IMR-90 (cell line): ENCODE measurements around the gene TGFBR1. TPM values are rescaled to one million over a fixed set of nuclear protein-coding genes. Genes with fewer than 3 reads are reported as not detected.

Experiments used
- ATAC-seq: fragments of 200-7000 bp; cut with Tn5 transposase; 2 replicates; pipeline ENCODE4 v1.9.1; 2020; ENCODE audit warnings: low read depth, mild to moderate bottlenecking, moderate library complexity
- BruUV-seq: library from RNA; stranded (reverse); fragments of 400-500 nt; replicated peaks from 2 replicates; lab custom pipeline; 2021; lab: Mats Ljungman, UMichigan
- CTCF ChIA-PET: fragments of 300-600 bp; formaldehyde crosslinking; extraction: SDS; loops from one replicate; lab custom pipeline; 2021; ENCODE audit warnings: antibody characterized with exemption; lab: Yijun Ruan, JAX
- POLR2A ChIA-PET: fragments of 300-600 bp; sonication (Branson Sonifier 250); formaldehyde crosslinking; loops from one replicate; lab custom pipeline; 2022; ENCODE audit warnings: antibody characterized with exemption; ENCODE audit not compliant: unreplicated experiment; lab: Charles Lee
- DNase-seq: peaks from one replicate; pipeline ENCODE4 v3.0.0; 2013
- H2AFZ ChIP-seq: replicated peaks from 2 replicates; pipeline ENCODE3; 2013; ENCODE audit warnings: low read length, mild to moderate bottlenecking; ENCODE audit not compliant: poor library complexity
- H2AK5ac ChIP-seq: 2 replicates; pipeline ENCODE4 v1.6.1; 2013; ENCODE audit warnings: low read depth, low read length, inconsistent platforms
- H2AK9ac ChIP-seq: replicated peaks from 2 replicates; pipeline ENCODE3; 2013; ENCODE audit warnings: mild to moderate bottlenecking, low read depth, low read length, moderate library complexity; ENCODE audit not compliant: poor library complexity
- H2BK120ac ChIP-seq: 2 replicates; pipeline ENCODE4 v1.6.1; 2013; ENCODE audit warnings: low read depth, low read length, inconsistent platforms
- H2BK15ac ChIP-seq: 3 replicates; pipeline ENCODE4 v1.6.1; 2013; ENCODE audit warnings: low read depth, low read length, inconsistent platforms
- H2BK20ac ChIP-seq: 2 replicates; pipeline ENCODE4 v1.6.1; 2013; ENCODE audit warnings: low read depth, mild to moderate bottlenecking, inconsistent platforms, low read length, moderate library complexity
- H2BK5ac ChIP-seq: 2 replicates; pipeline ENCODE4 v1.6.1; 2013; ENCODE audit warnings: mild to moderate bottlenecking, low read depth, low read length, inconsistent platforms; ENCODE audit not compliant: poor library complexity, severe bottlenecking
- H3K14ac ChIP-seq: replicated peaks from 2 replicates; pipeline ENCODE4 v1.6.1; 2013; ENCODE audit warnings: low read depth, low read length, inconsistent platforms
- H3K18ac ChIP-seq: 2 replicates; pipeline ENCODE4 v1.6.1; 2013; ENCODE audit warnings: low read depth, low read length, control low read depth
- H3K23ac ChIP-seq: 2 replicates; pipeline ENCODE4 v1.6.1; 2013; ENCODE audit warnings: low read depth, low read length, inconsistent platforms
- H3K27ac ChIP-seq: 2 replicates; pipeline ENCODE4 v1.5.1; 2013; ENCODE audit warnings: mild to moderate bottlenecking, control low read depth, low read length; ENCODE audit not compliant: insufficient read depth
- H3K27me3 ChIP-seq: 2 replicates; pipeline ENCODE4 v1.6.1; 2013; ENCODE audit warnings: low read length; ENCODE audit not compliant: control insufficient read depth, insufficient read depth
- H3K36me3 ChIP-seq: 2 replicates; pipeline ENCODE4 v1.6.1; 2013; ENCODE audit warnings: low read length, mixed read lengths; ENCODE audit not compliant: control insufficient read depth, insufficient read depth
- H3K4ac ChIP-seq: 2 replicates; pipeline ENCODE4 v1.6.1; 2013; ENCODE audit warnings: low read depth, low read length, inconsistent platforms
- H3K4me1 ChIP-seq: 2 replicates; pipeline ENCODE4 v1.6.1; 2013; ENCODE audit warnings: low read length, mixed read lengths; ENCODE audit not compliant: control insufficient read depth, insufficient read depth
- H3K4me2 ChIP-seq: 2 replicates; pipeline ENCODE4 v1.6.1; 2013; ENCODE audit warnings: low read depth, mild to moderate bottlenecking, control low read depth, low read length, moderate library complexity
- H3K4me3 ChIP-seq: 2 replicates; pipeline ENCODE4 v1.5.1; 2013; ENCODE audit warnings: low read depth, mild to moderate bottlenecking, control low read depth, low read length, moderate library complexity; ENCODE audit not compliant: insufficient read depth
- H3K56ac ChIP-seq: 2 replicates; pipeline ENCODE4 v1.6.1; 2013; ENCODE audit warnings: low read length, inconsistent platforms; ENCODE audit not compliant: insufficient read depth; ENCODE audit errors: extremely low read depth
- H3K79me1 ChIP-seq, 2 experiments: 2 replicates each; pipeline ENCODE4 v1.6.1; 2013; ENCODE audit warnings: low read length in 2 of 2, inconsistent platforms in 1 of 2, low read depth in 1 of 2
- H3K9ac ChIP-seq: 2 replicates; pipeline ENCODE4 v1.6.1; 2013; ENCODE audit warnings: low read depth, low read length, control low read depth
- H3K9me1 ChIP-seq: 2 replicates; pipeline ENCODE4 v1.6.1; 2013; ENCODE audit warnings: low read length, inconsistent platforms; ENCODE audit not compliant: insufficient read depth
- H3K9me3 ChIP-seq: 2 replicates; pipeline ENCODE4 v1.6.1; 2013; ENCODE audit warnings: low read length; ENCODE audit not compliant: control insufficient read depth, insufficient read depth
- H4K20me1 ChIP-seq: 2 replicates; pipeline ENCODE4 v1.6.1; 2013; ENCODE audit warnings: low read length, inconsistent platforms; ENCODE audit not compliant: insufficient read depth
- H4K5ac ChIP-seq: 2 replicates; pipeline ENCODE4 v1.6.1; 2013; ENCODE audit warnings: mild to moderate bottlenecking, low read depth, low read length, control low read depth
- H4K8ac ChIP-seq, 2 experiments: 2 replicates each; pipeline ENCODE4 v1.6.1; 2013; ENCODE audit warnings: low read depth in 2 of 2, low read length in 2 of 2, control low read depth in 1 of 2, inconsistent platforms in 1 of 2
- H4K91ac ChIP-seq: 2 replicates; pipeline ENCODE4 v1.6.1; 2013; ENCODE audit warnings: low read depth, low read length, inconsistent platforms; ENCODE audit not compliant: insufficient read depth
- BHLHE40 ChIP-seq: fragments of 150-350 bp; IDR thresholded peaks from 2 replicates; pipeline ENCODE4 v1.6.1; 2016; ENCODE audit warnings: mild to moderate bottlenecking, low read depth, low read length
- CEBPB ChIP-seq: IDR thresholded peaks from 2 replicates; pipeline ENCODE4 v1.6.1; 2012; ENCODE audit warnings: low read depth, low read length, improper control_type of control experiment
- CHD1 ChIP-seq: IDR thresholded peaks from 2 replicates; pipeline ENCODE4 v1.6.1; 2012; ENCODE audit warnings: low read depth, low read length, improper control_type of control experiment
- FOS ChIP-seq: fragments of 150-350 bp; IDR thresholded peaks from 2 replicates; pipeline ENCODE4 v1.6.1; 2016; ENCODE audit warnings: low read depth, low read length
- MAFK ChIP-seq: IDR thresholded peaks from 2 replicates; pipeline ENCODE4 v1.6.1; 2012; ENCODE audit warnings: low read depth, low read length, improper control_type of control experiment
- MAZ ChIP-seq: IDR thresholded peaks from 2 replicates; pipeline ENCODE4 v1.6.1; 2012; ENCODE audit warnings: low read depth, mild to moderate bottlenecking, low read length, improper control_type of control experiment, moderate library complexity, borderline replicate concordance
- MXI1 ChIP-seq: IDR thresholded peaks from 2 replicates; pipeline ENCODE4 v1.6.1; 2012; ENCODE audit warnings: low read depth, mild to moderate bottlenecking, low read length, moderate library complexity, borderline replicate concordance
- NFE2L2 ChIP-seq: fragments of 150-350 bp; IDR thresholded peaks from 2 replicates; pipeline ENCODE4 v1.6.1; 2016; ENCODE audit warnings: low read depth, mild to moderate bottlenecking, low read length
- POLR2A ChIP-seq: IDR thresholded peaks from 2 replicates; pipeline ENCODE4 v1.6.1; 2012; ENCODE audit warnings: mild to moderate bottlenecking, low read depth, low read length
- RAD21 ChIP-seq: IDR thresholded peaks from 2 replicates; pipeline ENCODE4 v1.6.1; 2012; ENCODE audit warnings: low read length, improper control_type of control experiment
- RCOR1 ChIP-seq: IDR thresholded peaks from 2 replicates; pipeline ENCODE4 v1.6.1; 2012; ENCODE audit warnings: mild to moderate bottlenecking, low read length, improper control_type of control experiment; ENCODE audit not compliant: insufficient replicate concordance
- RFX5 ChIP-seq: IDR thresholded peaks from 2 replicates; pipeline ENCODE4 v1.8.0; 2012; ENCODE audit warnings: low read depth, mild to moderate bottlenecking, low read length, moderate library complexity
- SMC3 ChIP-seq: fragments of 150-350 bp; IDR thresholded peaks from 2 replicates; pipeline ENCODE4 v1.6.1; 2016; ENCODE audit warnings: low read depth, mild to moderate bottlenecking, antibody characterized with exemption, low read length, moderate library complexity
- WGBS, 2 experiments: methylation state at CpG; one replicate each; pipeline versions ENCODE4 v1.1.5 to v1.1.7; 2013; ENCODE audit warnings: missing lambda C conversion rate in 2 of 2; ENCODE audit not compliant: insufficient read length in 1 of 2; ENCODE audit errors: extremely low coverage in 2 of 2; 5-methylcytosine and 5-hydroxymethylcytosine counted together
- dilution Hi-C: fragments of 300-500 bp; cut with HindIII; formaldehyde crosslinking; loops from one replicate; pipeline ENCODE4 v1.14.3; 2018; ENCODE audit warnings: low sequenced_read_pairs; ENCODE audit not compliant: unreplicated experiment
- in situ Hi-C: fragments of 300-500 bp; cut with MboI; formaldehyde crosslinking; loops from 3 replicates; pipeline ENCODE4 v1.14.3; 2019; ENCODE audit warnings: low sequenced_read_pairs, inconsistent platforms, mixed read lengths
- intact Hi-C: fragments of 100-400 bp; cut with micrococcal nuclease; formaldehyde crosslinking; loops from 2 replicates; pipeline ENCODE4 v1.10.0; 2022
- polyA plus RNA-seq, 3 experiments: library from polyadenylated mRNA; depleted of rRNA; stranded (reverse); fragments of >200 nt; gene quantifications; 2 replicates each; pipeline ENCODE4 v1.2.3, GENCODE V29; 2012; ENCODE audit warnings: low replicate concordance in 1 of 3
- total RNA-seq: library from RNA; depleted of rRNA; stranded (reverse); fragments of >200 nt; gene quantifications from 2 replicates; pipeline ENCODE4 v1.2.3, GENCODE V29; 2012
- TF ChIP-seq, protein P1 (sequence below): fragments of 150-350 bp; IDR thresholded peaks from 2 replicates; pipeline ENCODE4 v1.6.1; 2016; ENCODE audit warnings: low read depth, mild to moderate bottlenecking, low read length, moderate library complexity, borderline replicate concordance
- TF ChIP-seq, protein P2 (sequence below): conservative IDR thresholded peaks from 2 replicates; pipeline ENCODE4 v1.5.1; 2012; ENCODE audit warnings: mild to moderate bottlenecking, low read depth, low read length, improper control_type of control experiment
- TF ChIP-seq, protein P3 (sequence below): fragments of 150-350 bp; IDR thresholded peaks from 2 replicates; pipeline ENCODE4 v1.6.1; 2017; ENCODE audit warnings: mild to moderate bottlenecking, antibody characterized with exemption, low read length, low read depth

The TGFBR1 gene
- total and polyA plus RNA-seq, 2 of the 4 experiments (the other 2 are of a cell fraction) = 15.1 to 75.3 TPM

DNA sequence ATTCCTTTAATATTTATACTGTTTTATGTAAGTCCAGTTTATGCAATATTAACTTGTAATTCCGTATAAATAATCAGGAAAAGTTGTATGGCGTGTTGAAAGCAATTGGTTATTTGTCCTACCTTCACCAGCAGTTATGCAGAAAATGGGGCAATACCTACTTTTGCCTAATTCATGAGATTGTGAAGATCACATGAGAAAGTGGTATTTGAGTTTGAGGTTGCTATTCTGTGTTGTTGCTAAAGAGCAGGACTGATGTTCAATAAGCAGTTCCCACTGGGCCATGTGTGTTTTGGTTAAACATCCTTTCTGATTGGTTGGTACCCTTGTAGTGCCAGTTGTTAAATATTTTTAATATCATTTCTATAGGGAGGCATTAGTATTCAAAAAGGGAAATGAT, 3.2 kb downstream of the TGFBR1 start:
- no peak overlapping the region for H2BK20ac ChIP-seq
- H3K27ac ChIP-seq = no peak overlapping the region
- H3K9me3 ChIP-seq = no peaks in the 10 kb centered on the region
- H3K9me1 ChIP-seq = peaks cover 8% of the 10 kb centered on the region
- TF ChIP-seq RCOR1 (no peak), CEBPB (no peak), POLR2A (no peak), BHLHE40 (no peak), FOS (no peak), RAD21 (no peak), MXI1 (no peak), CHD1 (no peak), SMC3 (no peak), MAZ (no peak), NFE2L2 (no peak), MAFK (no peak), RFX5 (no peak)
- TF ChIP-seq, protein P1, sequence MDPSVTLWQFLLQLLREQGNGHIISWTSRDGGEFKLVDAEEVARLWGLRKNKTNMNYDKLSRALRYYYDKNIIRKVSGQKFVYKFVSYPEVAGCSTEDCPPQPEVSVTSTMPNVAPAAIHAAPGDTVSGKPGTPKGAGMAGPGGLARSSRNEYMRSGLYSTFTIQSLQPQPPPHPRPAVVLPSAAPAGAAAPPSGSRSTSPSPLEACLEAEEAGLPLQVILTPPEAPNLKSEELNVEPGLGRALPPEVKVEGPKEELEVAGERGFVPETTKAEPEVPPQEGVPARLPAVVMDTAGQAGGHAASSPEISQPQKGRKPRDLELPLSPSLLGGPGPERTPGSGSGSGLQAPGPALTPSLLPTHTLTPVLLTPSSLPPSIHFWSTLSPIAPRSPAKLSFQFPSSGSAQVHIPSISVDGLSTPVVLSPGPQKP = no peak
- TF ChIP-seq, protein P2, sequence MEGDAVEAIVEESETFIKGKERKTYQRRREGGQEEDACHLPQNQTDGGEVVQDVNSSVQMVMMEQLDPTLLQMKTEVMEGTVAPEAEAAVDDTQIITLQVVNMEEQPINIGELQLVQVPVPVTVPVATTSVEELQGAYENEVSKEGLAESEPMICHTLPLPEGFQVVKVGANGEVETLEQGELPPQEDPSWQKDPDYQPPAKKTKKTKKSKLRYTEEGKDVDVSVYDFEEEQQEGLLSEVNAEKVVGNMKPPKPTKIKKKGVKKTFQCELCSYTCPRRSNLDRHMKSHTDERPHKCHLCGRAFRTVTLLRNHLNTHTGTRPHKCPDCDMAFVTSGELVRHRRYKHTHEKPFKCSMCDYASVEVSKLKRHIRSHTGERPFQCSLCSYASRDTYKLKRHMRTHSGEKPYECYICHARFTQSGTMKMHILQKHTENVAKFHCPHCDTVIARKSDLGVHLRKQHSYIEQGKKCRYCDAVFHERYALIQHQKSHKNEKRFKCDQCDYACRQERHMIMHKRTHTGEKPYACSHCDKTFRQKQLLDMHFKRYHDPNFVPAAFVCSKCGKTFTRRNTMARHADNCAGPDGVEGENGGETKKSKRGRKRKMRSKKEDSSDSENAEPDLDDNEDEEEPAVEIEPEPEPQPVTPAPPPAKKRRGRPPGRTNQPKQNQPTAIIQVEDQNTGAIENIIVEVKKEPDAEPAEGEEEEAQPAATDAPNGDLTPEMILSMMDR = no peak
- TF ChIP-seq, protein P3, sequence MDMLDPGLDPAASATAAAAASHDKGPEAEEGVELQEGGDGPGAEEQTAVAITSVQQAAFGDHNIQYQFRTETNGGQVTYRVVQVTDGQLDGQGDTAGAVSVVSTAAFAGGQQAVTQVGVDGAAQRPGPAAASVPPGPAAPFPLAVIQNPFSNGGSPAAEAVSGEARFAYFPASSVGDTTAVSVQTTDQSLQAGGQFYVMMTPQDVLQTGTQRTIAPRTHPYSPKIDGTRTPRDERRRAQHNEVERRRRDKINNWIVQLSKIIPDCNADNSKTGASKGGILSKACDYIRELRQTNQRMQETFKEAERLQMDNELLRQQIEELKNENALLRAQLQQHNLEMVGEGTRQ = no peak
- no peak overlapping the region for H2AK5ac ChIP-seq
- H4K91ac ChIP-seq = no peak overlapping the region
- dilution Hi-C loops = no loop called here
- H3K27me3 ChIP-seq = no peaks in the 10 kb centered on the region
- in situ Hi-C loops = no loop called here
- DNase-seq = no peak
- H2AFZ ChIP-seq = no peak overlapping the region
- intact Hi-C loops = loop anchor here (5.0 kb wide), 1 partner anchor 91 kb away; no protein-coding TSS in a partner anchor
- H3K14ac ChIP-seq = no peak overlapping the region
- H4K20me1 ChIP-seq = peaks cover 65% of the 10 kb centered on the region
- peak overlapping the region; percentile 94 for H3K4me2 ChIP-seq
- H3K36me3 ChIP-seq = peaks cover 3% of the 10 kb centered on the region; the same call in 1 of the 2 replicates
- no CpG with 5 or more reads among the region's 2 CpGs for WGBS, 2 experiments
- no peak overlapping the region for H4K5ac ChIP-seq
- POLR2A ChIA-PET = no interaction called here
- no peak overlapping the region for H2BK5ac ChIP-seq
- H3K4me3 ChIP-seq = peak overlapping the region; percentile 4; the same call in 1 of the 2 replicates
- CTCF ChIA-PET = no interaction called here
- peak overlapping the region; percentile 3; the same call in 1 of the 2 replicates for H3K18ac ChIP-seq
- no peak overlapping the region for H4K8ac ChIP-seq
- H2BK120ac ChIP-seq = no peak overlapping the region
- H3K4ac ChIP-seq = no peak overlapping the region
- H3K56ac ChIP-seq = no peak overlapping the region
- H3K4me1 ChIP-seq = peaks cover 18% of the 10 kb centered on the region
- no peak for ATAC-seq
- no peak overlapping the region for H2AK9ac ChIP-seq
- no peak overlapping the region for H3K23ac ChIP-seq
- H3K79me1 ChIP-seq = peaks cover 16 to 61% of the 10 kb centered on the region in 2 experiments
- BruUV-seq = no TSS peak
- H2BK15ac ChIP-seq = no peak overlapping the region
- peak overlapping the region; percentile 83; the same call in 1 of the 2 replicates for H3K9ac ChIP-seq
